H9 (cell line): ENCODE data around the gene NEMF. TPM values are rescaled to one million over a fixed set of nuclear protein-coding genes. Genes with fewer than 3 reads are reported as not detected.

Experiments used
- DNase-seq: peaks from one replicate; pipeline ENCODE4 v3.0.0-alpha.2; 2017
- H2AFZ ChIP-seq: one replicate; pipeline ENCODE4 v1.6.1; 2013; ENCODE audit warnings: mild to moderate bottlenecking, low read length, control low read depth, moderate library complexity
- H2AK5ac ChIP-seq: 2 replicates; pipeline ENCODE4 v1.6.1; 2013; ENCODE audit warnings: low read length, control low read depth, mixed read lengths; ENCODE audit not compliant: insufficient read length
- H2BK120ac ChIP-seq: one replicate; pipeline ENCODE4 v1.6.1; 2013; ENCODE audit warnings: low read depth, mild to moderate bottlenecking, low read length, control low read depth, inconsistent platforms; ENCODE audit not compliant: poor library complexity, severe bottlenecking
- H2BK12ac ChIP-seq: 2 replicates; pipeline ENCODE4 v1.6.1; 2013; ENCODE audit warnings: low read length, control low read depth, mixed read lengths, low read depth; ENCODE audit not compliant: insufficient read length
- H2BK15ac ChIP-seq: 2 replicates; pipeline ENCODE4 v1.6.1; 2013; ENCODE audit warnings: low read depth, low read length, control low read depth
- H2BK20ac ChIP-seq: one replicate; pipeline ENCODE4 v1.6.1; 2013; ENCODE audit warnings: low read depth, mild to moderate bottlenecking, low read length, control low read depth, inconsistent platforms; ENCODE audit not compliant: poor library complexity, severe bottlenecking
- H2BK5ac ChIP-seq: 2 replicates; pipeline ENCODE4 v1.6.1; 2013; ENCODE audit warnings: low read length, control low read depth, mixed read lengths; ENCODE audit not compliant: insufficient read length
- H3K14ac ChIP-seq: 2 replicates; pipeline ENCODE4 v1.6.1; 2013; ENCODE audit warnings: low read length, control low read depth; ENCODE audit not compliant: insufficient read depth
- H3K18ac ChIP-seq: 2 replicates; pipeline ENCODE4 v1.6.1; 2013; ENCODE audit warnings: low read depth, mild to moderate bottlenecking, mixed read lengths, low read length, control low read depth; ENCODE audit not compliant: insufficient read length
- H3K23ac ChIP-seq: 2 replicates; pipeline ENCODE4 v1.6.1; 2013; ENCODE audit warnings: low read length, control low read depth, mixed read lengths, low read depth; ENCODE audit not compliant: insufficient read length
- H3K23me2 ChIP-seq: 2 replicates; pipeline ENCODE4 v1.6.1; 2013; ENCODE audit warnings: low read depth, mild to moderate bottlenecking, mixed read lengths, low read length, control low read depth; ENCODE audit not compliant: insufficient read length, poor library complexity, severe bottlenecking
- H3K27ac ChIP-seq: 2 replicates; pipeline ENCODE4 v1.5.1; 2013; ENCODE audit warnings: low read length, control low read depth, mixed read lengths, low read depth; ENCODE audit not compliant: insufficient read length
- H3K27me3 ChIP-seq: 2 replicates; pipeline ENCODE4 v1.6.1; 2013; ENCODE audit warnings: low read length, control low read depth, inconsistent platforms; ENCODE audit not compliant: insufficient read depth
- H3K4ac ChIP-seq: 2 replicates; pipeline ENCODE4 v1.6.1; 2013; ENCODE audit warnings: low read depth, mild to moderate bottlenecking, control low read depth, inconsistent platforms, low read length, moderate library complexity
- H3K4me1 ChIP-seq: 2 replicates; pipeline ENCODE4 v1.6.1; 2013; ENCODE audit warnings: low read length, control low read depth, inconsistent platforms; ENCODE audit not compliant: insufficient read depth
- H3K4me2 ChIP-seq: 2 replicates; pipeline ENCODE4 v1.6.1; 2013; ENCODE audit warnings: low read length, control low read depth, mixed read lengths; ENCODE audit not compliant: insufficient read length, insufficient read depth
- H3K56ac ChIP-seq: 2 replicates; pipeline ENCODE4 v1.6.1; 2013; ENCODE audit warnings: low read depth, mild to moderate bottlenecking, mixed read lengths, low read length, control low read depth; ENCODE audit not compliant: insufficient read length
- H3K79me1 ChIP-seq: 2 replicates; pipeline ENCODE4 v1.6.1; 2013; ENCODE audit warnings: low read depth, mild to moderate bottlenecking, moderate library complexity, low read length, control low read depth, inconsistent platforms; ENCODE audit not compliant: insufficient read depth, poor library complexity, severe bottlenecking
- H3K79me2 ChIP-seq: 2 replicates; pipeline ENCODE4 v1.6.1; 2013; ENCODE audit warnings: low read length, control low read depth, inconsistent platforms; ENCODE audit not compliant: insufficient read depth
- H3K9ac ChIP-seq: 2 replicates; pipeline ENCODE4 v1.6.1; 2013; ENCODE audit warnings: low read length, control low read depth, mixed read lengths; ENCODE audit not compliant: insufficient read length; ENCODE audit errors: extremely low read depth
- H3K9me3 ChIP-seq: one replicate; pipeline ENCODE4 v1.6.1; 2013; ENCODE audit warnings: low read depth, low read length, inconsistent platforms; ENCODE audit not compliant: control insufficient read depth
- H3T11ph ChIP-seq: one replicate; pipeline ENCODE4 v1.6.1; 2013; ENCODE audit warnings: mild to moderate bottlenecking, low read length, control low read depth, inconsistent platforms
- H4K20me1 ChIP-seq: one replicate; pipeline ENCODE4 v1.6.1; 2013; ENCODE audit not compliant: control insufficient read depth, insufficient read length, insufficient read depth
- H4K5ac ChIP-seq: 2 replicates; pipeline ENCODE4 v1.6.1; 2013; ENCODE audit warnings: low read depth, mild to moderate bottlenecking, mixed read lengths, low read length, control low read depth; ENCODE audit not compliant: insufficient read length
- H4K8ac ChIP-seq: replicated peaks from 2 replicates; pipeline ENCODE4 v1.6.1; 2013; ENCODE audit warnings: low read length, control low read depth, mixed read lengths, low read depth; ENCODE audit not compliant: insufficient read length
- H4K91ac ChIP-seq: 2 replicates; pipeline ENCODE4 v1.6.1; 2013; ENCODE audit warnings: low read depth, mild to moderate bottlenecking, moderate library complexity, mixed read lengths, low read length, control low read depth; ENCODE audit not compliant: insufficient read length
- H3K27ac Mint-ChIP-seq, 3 experiments: 2 replicates in 2 of 3; 3 replicates in 1 of 3; pipeline ENCODE4 v1.8.0; 2020 to 2021; ENCODE audit warnings: mixed read lengths in 3 of 3, mild to moderate bottlenecking in 1 of 3, moderate library complexity in 1 of 3
- H3K27me3 Mint-ChIP-seq: 2 replicates; pipeline ENCODE4 v1.8.0; 2021; ENCODE audit warnings: low read depth, mild to moderate bottlenecking, moderate library complexity, mixed read lengths
- H3K36me3 Mint-ChIP-seq, 3 experiments: 2 replicates in 2 of 3; 3 replicates in 1 of 3; pipeline ENCODE4 v1.8.0; 2020 to 2021; ENCODE audit warnings: low read depth in 3 of 3, mixed read lengths in 3 of 3; ENCODE audit not compliant: insufficient read depth in 1 of 3
- H3K4me1 Mint-ChIP-seq, 2 experiments: 2 replicates each; pipeline ENCODE4 v1.8.0; 2020; ENCODE audit warnings: mixed read lengths in 2 of 2
- H3K4me3 Mint-ChIP-seq, 2 experiments: 2 replicates in 1 of 2; 3 replicates in 1 of 2; pipeline ENCODE4 v1.8.0; 2020 to 2021; ENCODE audit warnings: mild to moderate bottlenecking in 2 of 2, mixed read lengths in 2 of 2, moderate library complexity in 1 of 2
- H3K9me3 Mint-ChIP-seq, 2 experiments: 2 replicates in 1 of 2; 3 replicates in 1 of 2; pipeline ENCODE4 v1.8.0; 2020; ENCODE audit warnings: mild to moderate bottlenecking in 2 of 2, mixed read lengths in 2 of 2, moderate library complexity in 1 of 2
- WGBS: extraction: QIAGEN DNeasy Blood & Tissue Kit; methylation state at CpG from one replicate; pipeline ENCODE4 v1.1.7; 2013; ENCODE audit warnings: missing lambda C conversion rate, low lambda C conversion rate, mixed read lengths; ENCODE audit not compliant: insufficient read length; ENCODE audit errors: extremely low coverage; 5-methylcytosine and 5-hydroxymethylcytosine counted together
- total RNA-seq: library from RNA; stranded (reverse); gene quantifications from 2 replicates; pipeline ENCODE4 v1.2.1, GENCODE V29; 2021
- TF ChIP-seq, protein P1 (sequence below): fragments of 200-600 bp; sonication (generic); conservative IDR thresholded peaks from 3 replicates; pipeline ENCODE4 v1.8.0; 2021; ENCODE audit warnings: antibody characterized with exemption, mild to moderate bottlenecking

Gene NEMF
- total RNA-seq, 1 experiment from 2014 or later = 57.4 TPM

DNA sequence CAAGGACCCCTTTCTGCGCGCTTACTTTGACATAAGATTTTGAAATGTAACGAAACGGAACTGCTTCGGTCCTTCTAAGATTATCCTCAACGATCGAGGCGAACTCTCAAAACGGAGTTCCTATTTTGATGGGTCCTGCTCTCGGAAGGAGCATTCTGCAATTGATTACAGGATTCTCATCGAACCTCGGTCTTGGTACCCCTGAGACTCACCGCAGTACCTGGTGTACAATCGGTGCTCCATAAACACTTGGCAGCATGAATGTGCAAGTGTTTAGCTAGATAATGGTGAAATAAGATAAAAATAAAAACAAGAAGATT is 530 bp upstream of the NEMF start:
- H3K9me3 ChIP-seq = no peaks in the 10 kb centered on the region
- no peak overlapping the region for H2BK12ac ChIP-seq
- no peak overlapping the region for H2BK120ac ChIP-seq
- DNase-seq = no peak
- peaks cover 8 to 11% of the 10 kb centered on the region in 2 experiments for H3K4me1 Mint-ChIP-seq
- H3K27ac Mint-ChIP-seq = peak overlapping the region in 2 of 3 experiments; percentile 95 to 100; a peak in 3 of 7 replicates
- no peaks in the 10 kb centered on the region for H3K4me1 ChIP-seq
- no peak overlapping the region for H3K18ac ChIP-seq
- H4K20me1 ChIP-seq = no peaks in the 10 kb centered on the region
- no peak overlapping the region for H3T11ph ChIP-seq
- peaks cover 4% of the 10 kb centered on the region; the same call in 1 of the 2 replicates for H3K27me3 Mint-ChIP-seq
- no peak overlapping the region for H3K4ac ChIP-seq
- H3K56ac ChIP-seq = no peak overlapping the region
- H3K4me2 ChIP-seq = peak overlapping the region; percentile 50
- TF ChIP-seq, protein P1, sequence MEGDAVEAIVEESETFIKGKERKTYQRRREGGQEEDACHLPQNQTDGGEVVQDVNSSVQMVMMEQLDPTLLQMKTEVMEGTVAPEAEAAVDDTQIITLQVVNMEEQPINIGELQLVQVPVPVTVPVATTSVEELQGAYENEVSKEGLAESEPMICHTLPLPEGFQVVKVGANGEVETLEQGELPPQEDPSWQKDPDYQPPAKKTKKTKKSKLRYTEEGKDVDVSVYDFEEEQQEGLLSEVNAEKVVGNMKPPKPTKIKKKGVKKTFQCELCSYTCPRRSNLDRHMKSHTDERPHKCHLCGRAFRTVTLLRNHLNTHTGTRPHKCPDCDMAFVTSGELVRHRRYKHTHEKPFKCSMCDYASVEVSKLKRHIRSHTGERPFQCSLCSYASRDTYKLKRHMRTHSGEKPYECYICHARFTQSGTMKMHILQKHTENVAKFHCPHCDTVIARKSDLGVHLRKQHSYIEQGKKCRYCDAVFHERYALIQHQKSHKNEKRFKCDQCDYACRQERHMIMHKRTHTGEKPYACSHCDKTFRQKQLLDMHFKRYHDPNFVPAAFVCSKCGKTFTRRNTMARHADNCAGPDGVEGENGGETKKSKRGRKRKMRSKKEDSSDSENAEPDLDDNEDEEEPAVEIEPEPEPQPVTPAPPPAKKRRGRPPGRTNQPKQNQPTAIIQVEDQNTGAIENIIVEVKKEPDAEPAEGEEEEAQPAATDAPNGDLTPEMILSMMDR = no peak; the same call in 2 of the 3 replicates
- no peak overlapping the region for H4K8ac ChIP-seq
- no peaks in the 10 kb centered on the region; a peak in 2 of 5 replicates for H3K9me3 Mint-ChIP-seq
- H3K36me3 Mint-ChIP-seq = peaks cover 12 to 23% (median 18%) of the 10 kb centered on the region in 3 experiments
- H3K23me2 ChIP-seq = no peaks in the 10 kb centered on the region
- WGBS = no CpG with 5 or more reads among the region's 14 CpGs
- H3K79me1 ChIP-seq = no peaks in the 10 kb centered on the region
- no peak overlapping the region for H4K91ac ChIP-seq
- H3K27ac ChIP-seq = no peak overlapping the region
- H2BK5ac ChIP-seq = no peak overlapping the region
- H4K5ac ChIP-seq = no peak overlapping the region
- no peaks in the 10 kb centered on the region for H3K27me3 ChIP-seq
- H2AFZ ChIP-seq = peak overlapping the region; percentile 42
- no peak overlapping the region for H2BK15ac ChIP-seq
- no peak overlapping the region for H2BK20ac ChIP-seq
- H2AK5ac ChIP-seq = no peak overlapping the region
- peaks cover 4% of the 10 kb centered on the region; the same call in 1 of the 2 replicates for H3K79me2 ChIP-seq
- no peak overlapping the region for H3K14ac ChIP-seq
- peak overlapping the region; percentile 97 to 98 for H3K4me3 Mint-ChIP-seq
- H3K9ac ChIP-seq = no peak overlapping the region
- no peak overlapping the region for H3K23ac ChIP-seq
